Activated naive CD4-positive, alpha-beta T cell treated with anti-CD3 and anti-CD28 coated beads, Interleukin-2, amount 50 U/mL, for 72 hours (primary cell): ENCODE measurements around the gene CBR3. TPM values are rescaled to one million over a fixed set of nuclear protein-coding genes. Genes with fewer than 3 reads are reported as not detected.
A peak's percentile ranks its signal among the peaks of the same experiment; 100 is the strongest.

Source experiments
- ATAC-seq, 2 donors: fragments of 150-1000 bp; cut with Tn5 transposase; 2 replicates each; pipeline ENCODE4 v1.10.0; 2021; ENCODE audit warnings: mild to moderate bottlenecking in 2 of 2, moderate library complexity in 2 of 2
- DNase-seq, 2 donors: peaks; one replicate each; pipeline ENCODE4 v3.0.0; 2021 to 2022; ENCODE audit warnings: low spot score in 2 of 2
- H3K27ac Mint-ChIP-seq, 2 donors: one replicate each; pipeline ENCODE4 v1.8.0; 2022; ENCODE audit warnings: mild to moderate bottlenecking in 2 of 2, mixed read lengths in 2 of 2
- H3K36me3 Mint-ChIP-seq, 2 donors: one replicate each; pipeline ENCODE4 v1.8.0; 2022; ENCODE audit warnings: mixed read lengths in 2 of 2
- H3K9me3 Mint-ChIP-seq, 2 donors: one replicate each; pipeline ENCODE4 v1.8.0; 2022; ENCODE audit warnings: mixed read lengths in 2 of 2
- total RNA-seq, 2 donors: library from RNA; stranded (reverse); gene quantifications; one replicate each; pipeline ENCODE4 v1.2.3, GENCODE V29; 2022

Gene CBR3
- total RNA-seq, 2 donors from 2014 or later = 9.6 to 23.2 TPM

DNA sequence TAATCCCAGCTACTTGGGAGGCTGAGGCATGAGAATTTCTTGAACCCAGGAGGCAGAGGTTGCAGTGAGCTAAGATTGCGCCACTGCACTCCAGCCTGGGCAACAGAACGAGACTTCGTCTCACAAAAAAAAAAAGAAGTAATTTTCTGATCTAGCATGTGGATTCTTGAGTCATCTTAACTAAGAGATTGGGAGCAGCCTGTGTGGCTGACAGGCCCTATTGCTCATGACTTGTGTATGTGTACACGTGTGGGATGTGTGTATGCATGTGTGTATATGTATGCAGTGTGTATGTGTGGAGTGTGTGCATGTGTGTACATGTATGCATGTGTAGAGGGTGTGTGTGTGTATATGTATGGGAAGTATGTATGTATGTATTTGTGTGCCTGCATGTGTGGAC, 51.2 kb downstream of the CBR3 start:
- peaks cover 0 to 4% of the 10 kb centered on the region in 2 donors for H3K36me3 Mint-ChIP-seq
- H3K9me3 Mint-ChIP-seq = no peaks in the 10 kb centered on the region
- DNase-seq (no peak), ATAC-seq (no peak)
- H3K27ac Mint-ChIP-seq = no peak overlapping the region

DNA sequence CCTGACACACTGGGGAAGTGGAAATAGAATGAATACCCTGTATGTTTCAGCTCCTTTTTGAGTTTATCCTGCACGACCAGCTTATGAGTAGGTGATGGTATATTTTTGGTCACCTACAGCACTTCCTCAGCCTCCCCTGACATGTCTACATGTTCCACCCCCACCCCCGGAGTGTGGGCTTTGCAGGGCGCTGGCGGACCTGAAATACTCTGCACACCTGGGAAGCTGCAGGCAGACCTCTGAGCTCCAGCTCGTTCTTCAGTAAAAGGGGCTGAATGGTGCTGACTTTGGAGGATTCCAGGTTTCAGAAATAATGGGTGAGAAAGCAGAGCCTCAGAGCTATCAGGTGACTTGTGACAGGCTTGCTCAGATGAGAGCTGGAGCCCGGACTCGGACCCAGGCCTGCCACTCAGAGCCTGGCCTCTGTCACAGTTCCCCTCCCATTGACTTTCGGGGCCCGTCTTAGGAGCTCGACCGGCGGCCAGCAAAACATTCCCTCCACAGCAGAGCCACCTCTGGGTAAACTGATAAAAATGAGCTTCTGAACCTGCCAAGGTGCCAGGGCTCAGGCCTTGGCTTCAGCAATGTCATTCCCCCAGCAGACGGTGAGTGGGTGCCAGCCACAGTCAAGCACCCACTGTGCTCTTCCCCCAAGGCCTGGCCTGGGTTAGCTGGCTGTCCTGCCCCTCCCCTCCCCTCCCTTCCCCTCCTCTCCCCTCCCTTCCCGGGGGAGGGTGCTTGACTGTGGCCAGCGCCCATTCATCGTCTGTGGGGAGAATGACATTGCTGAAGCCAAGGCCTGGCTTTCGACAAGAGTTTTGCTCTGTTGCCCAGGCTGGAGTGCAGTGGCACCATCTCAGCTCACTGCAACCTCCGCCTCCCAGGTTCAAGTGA, 51.9 kb downstream of the CBR3 start:
- DNase-seq (no peak), ATAC-seq (no peak)
- peaks cover 0 to 4% of the 10 kb centered on the region in 2 donors for H3K36me3 Mint-ChIP-seq
- H3K9me3 Mint-ChIP-seq = no peaks in the 10 kb centered on the region
- H3K27ac Mint-ChIP-seq = no peak overlapping the region

DNA sequence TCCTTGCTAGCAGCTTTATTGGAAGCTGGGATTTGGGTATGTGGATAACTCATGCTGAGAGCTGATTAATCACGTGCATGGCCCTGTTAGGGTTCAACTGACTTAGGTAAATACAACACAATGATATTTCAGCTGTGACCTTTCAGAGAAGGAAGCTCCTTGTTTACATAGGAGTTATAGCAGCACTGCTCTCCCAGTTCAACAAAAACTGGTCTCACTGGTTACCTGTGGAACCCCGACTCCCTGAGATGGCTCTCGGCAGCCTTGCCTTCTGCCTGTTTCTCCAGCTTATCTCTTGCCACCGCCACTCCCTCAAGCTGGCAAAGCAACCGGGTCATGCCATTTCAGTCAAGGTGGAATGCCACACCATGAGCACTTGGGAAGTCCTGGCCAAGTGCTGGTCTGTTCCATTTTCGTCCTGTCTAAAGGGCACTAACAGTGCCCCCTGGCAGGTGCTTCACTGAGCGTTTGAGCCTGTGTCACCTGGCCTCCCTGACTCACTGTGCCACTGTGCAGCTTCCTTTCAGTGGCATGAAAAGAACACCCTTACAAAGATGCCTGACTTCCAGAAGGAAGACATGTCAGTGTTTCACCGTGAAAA, 53.3 kb downstream of the CBR3 start:
- peak in 1 of 2 donors; percentile 37 for ATAC-seq
- H3K36me3 Mint-ChIP-seq = peaks cover 0 to 4% of the 10 kb centered on the region in 2 donors
- no peaks in the 10 kb centered on the region for H3K9me3 Mint-ChIP-seq
- no peak for DNase-seq
- H3K27ac Mint-ChIP-seq = no peak overlapping the region

DNA sequence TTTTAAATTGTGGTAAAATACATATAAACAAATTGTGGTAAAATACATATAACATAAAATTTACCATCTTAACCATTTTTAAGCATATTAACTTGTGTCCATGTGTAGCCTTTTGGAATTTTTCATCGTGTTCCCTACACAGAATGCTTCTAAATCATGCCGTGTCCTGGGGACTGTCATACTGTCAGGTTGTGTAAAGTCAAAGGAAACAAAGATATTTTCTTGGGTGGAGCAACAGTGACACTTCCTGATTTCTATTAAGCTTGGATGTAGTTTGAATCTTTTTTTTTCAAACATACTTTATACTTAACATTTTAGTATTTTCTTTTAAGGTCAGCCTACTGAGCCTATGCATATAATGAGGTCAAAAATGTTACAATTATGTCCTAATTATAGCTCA, 54.1 kb downstream of the CBR3 start:
- no peaks in the 10 kb centered on the region for H3K9me3 Mint-ChIP-seq
- ATAC-seq (no peak), DNase-seq (no peak)
- H3K27ac Mint-ChIP-seq = no peak overlapping the region
- peaks cover 0 to 4% of the 10 kb centered on the region in 2 donors for H3K36me3 Mint-ChIP-seq

DNA sequence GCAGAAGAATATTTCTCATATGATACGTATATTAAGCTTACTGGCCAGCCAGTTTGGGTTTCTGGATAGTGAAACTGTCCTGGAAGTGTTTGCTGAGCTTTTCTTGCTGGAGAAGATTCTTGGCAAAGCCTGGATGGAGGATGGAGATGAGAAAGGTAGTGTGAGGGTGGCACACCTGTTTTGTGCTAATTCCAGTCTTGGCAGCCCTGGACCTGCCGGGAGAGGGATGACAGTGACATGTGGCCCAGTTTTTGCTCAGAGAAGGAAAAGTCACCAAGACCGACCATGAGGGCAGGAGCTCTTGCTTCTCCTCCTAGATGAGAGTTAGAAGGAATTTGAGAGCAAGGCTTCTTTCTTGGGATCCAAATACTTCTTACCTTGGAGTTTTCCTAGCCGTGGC, 55.9 kb downstream of the CBR3 start:
- DNase-seq = no peak
- H3K9me3 Mint-ChIP-seq = no peaks in the 10 kb centered on the region
- peak overlapping the region in 1 of 2 donors; percentile 59 for H3K27ac Mint-ChIP-seq
- ATAC-seq = no peak
- peaks cover 0 to 4% of the 10 kb centered on the region in 2 donors for H3K36me3 Mint-ChIP-seq

DNA sequence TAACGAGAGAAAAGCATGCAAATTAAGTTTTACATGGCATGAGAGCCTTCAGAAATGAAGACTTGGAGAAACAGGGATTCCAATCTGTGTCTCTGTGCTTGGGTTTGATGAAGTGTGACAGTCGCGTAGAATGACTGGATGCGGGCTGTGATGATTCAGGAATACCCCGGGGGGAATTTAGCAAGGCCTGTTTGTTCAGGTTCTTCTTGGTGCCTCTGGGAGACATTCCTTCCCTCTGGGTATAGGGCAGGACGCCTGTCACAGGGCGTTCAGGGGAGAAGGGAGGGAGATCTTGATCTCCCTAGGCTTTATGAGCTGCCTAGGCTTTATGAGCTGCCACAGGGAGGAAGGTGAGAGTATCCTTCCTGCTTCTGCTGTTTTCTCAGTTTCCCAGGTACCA, 58.3 kb downstream of the CBR3 start:
- Mint-ChIP-seq H3K36me3 (peaks cover 0 to 4% of the 10 kb centered on the region in 2 donors), H3K9me3 (no peaks in the 10 kb centered on the region), H3K27ac (no peak overlapping the region)
- DNase-seq (no peak), ATAC-seq (no peak)

DNA sequence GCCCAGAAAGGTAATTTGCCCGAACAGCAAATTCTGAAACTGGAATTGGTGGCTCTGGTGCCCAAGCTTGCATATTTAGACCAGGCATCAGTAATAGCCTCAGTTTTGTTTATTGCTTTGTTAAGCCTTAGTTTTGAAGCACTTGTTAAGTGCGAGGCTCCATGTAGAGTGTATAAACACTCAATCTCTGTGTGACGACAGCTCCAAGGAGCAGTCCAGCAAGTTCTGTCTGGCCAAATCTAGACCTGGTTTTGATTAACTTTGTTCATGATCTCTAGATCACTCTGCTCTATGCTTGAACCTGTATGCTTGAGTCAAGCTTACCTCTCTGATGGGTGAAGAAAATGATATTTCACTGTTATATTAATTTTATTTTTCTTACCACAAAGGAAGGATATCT, 59.1 kb downstream of the CBR3 start:
- DNase-seq (no peak), ATAC-seq (no peak)
- Mint-ChIP-seq H3K27ac (no peak overlapping the region), H3K36me3 (peaks cover 0 to 10% of the 10 kb centered on the region in 2 donors), H3K9me3 (no peaks in the 10 kb centered on the region)

DNA sequence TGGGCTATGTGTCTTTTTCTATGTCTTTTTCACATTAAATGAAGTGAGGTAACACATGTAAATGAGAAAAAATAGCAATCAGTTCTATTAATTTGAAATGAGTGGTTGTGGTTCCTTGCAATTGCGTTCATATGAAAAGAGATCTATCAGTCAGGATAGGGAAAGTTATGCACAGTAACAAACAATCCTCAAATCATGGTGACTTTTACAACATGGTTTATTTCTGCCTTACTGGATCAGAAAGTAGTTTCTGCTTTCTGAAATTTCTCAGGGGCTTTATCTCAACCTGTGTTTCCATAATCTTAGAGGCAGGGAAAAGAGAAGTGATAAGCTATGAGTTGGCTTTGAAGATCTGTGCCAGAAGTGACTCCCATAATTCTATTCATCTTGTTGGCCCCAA, 60.7 kb downstream of the CBR3 start:
- ATAC-seq (no peak), DNase-seq (no peak)
- H3K9me3 Mint-ChIP-seq = no peaks in the 10 kb centered on the region
- H3K27ac Mint-ChIP-seq = no peak overlapping the region
- peaks cover 0 to 11% of the 10 kb centered on the region in 2 donors for H3K36me3 Mint-ChIP-seq

Other genes with a start within 250 kb of the CBR3 start
- 10 to 100 TPM; 16.7 to 21.5 TPM for gene SETD4, start 74.6 kb upstream of the CBR3 start, total RNA-seq
- gene CBR1, start 65.1 kb upstream of the CBR3 start, total RNA-seq = 10 to 100 TPM; 33.6 to 55.6 TPM
- 10 to 100 TPM; 12.1 to 12.9 TPM for gene DOP1B, start 21.7 kb downstream of the CBR3 start, total RNA-seq
- gene MORC3, start 185.1 kb downstream of the CBR3 start, total RNA-seq = 10 to 100 TPM; 32.6 to 41.8 TPM